Pancreas (tissue), 10 donors: ENCODE data around the gene TFIP11. TPM values are rescaled to one million over a fixed set of nuclear protein-coding genes. Genes with fewer than 3 reads are reported as not detected.

Experiments used
- ATAC-seq, 4 donors: fragments of 200-7000 bp; cut with Tn5 transposase; one replicate each; pipeline versions ENCODE4 v1.8.0 to v1.9.1; 2020; ENCODE audit warnings: mild to moderate bottlenecking in 4 of 4, moderate library complexity in 4 of 4
- DNase-seq, 6 donors: peaks; one replicate each; pipeline ENCODE4 v3.0.0-alpha.2; 2020
- FAIRE-seq: peaks from 2 replicates; lab custom pipeline; 2012; peaks lifted over from hg19 to GRCh38; lab: Jason Lieb, UNC
- H3K27ac ChIP-seq, 4 donors: fragments of 200-600 bp; sonication (generic); 1 replicate in 3 of 4; 2 replicates in 1 of 4; pipeline versions ENCODE4 v1.5.0 to v1.8.0; 2020
- H3K27me3 ChIP-seq, 4 donors: fragments of 200-600 bp; one replicate each; pipeline ENCODE4 v1.8.0; 2021
- H3K36me3 ChIP-seq, 3 donors: fragments of 200-600 bp; sonication (generic) in 1 of 3; one replicate each; pipeline versions ENCODE4 v1.5.0 to v1.8.0; 2020 to 2021
- H3K4me1 ChIP-seq, 3 donors: fragments of 200-600 bp; one replicate each; pipeline ENCODE4 v1.8.0; 2021
- H3K4me3 ChIP-seq, 4 donors: fragments of 200-600 bp; sonication (generic) in 2 of 4; one replicate each; pipeline versions ENCODE4 v1.5.0 to v1.8.0; 2020 to 2021
- H3K9me3 ChIP-seq, 4 donors: fragments of 200-600 bp; one replicate each; pipeline ENCODE4 v1.8.0; 2021
- CTCF ChIP-seq, 4 donors: fragments of 200-600 bp; sonication (generic) in 3 of 4; IDR thresholded peaks; one replicate each; pipeline versions ENCODE4 v1.5.0 to v1.8.0; 2021; ENCODE audit warnings: antibody characterized with exemption in 4 of 4
- WGBS, 2 donors: extraction: QIAGEN DNeasy Blood & Tissue Kit; methylation state at CpG; one replicate each; pipeline ENCODE4 v1.1.7; 2013; 5-methylcytosine and 5-hydroxymethylcytosine counted together
- intact Hi-C, 3 donors: fragments of 100-400 bp; cut with DNase I; formaldehyde crosslinking; loops; one replicate each; pipeline versions ENCODE4 v1.11.1 to v1.14.2; 2022
- polyA plus RNA-seq, 2 donors: library from polyadenylated mRNA; stranded (reverse); fragments of 200-250 nt; gene quantifications; one replicate each; pipeline ENCODE4 v1.2.3, GENCODE V29; 2013
- total RNA-seq, 6 donors: library from RNA; stranded (reverse); fragmentation: NEBNext Ultra II Directional in 4 of 6; extraction: Animal tissue kit (Norgen Biotek cat#: 25700) in 4 of 6; gene quantifications; one replicate each; pipeline versions ENCODE4 v1.2.1 to v1.2.4, GENCODE V29; 2021 to 2023
- donor health status: healthy with polysubstance abuse.
- donor health status: DM: no; HTN: no; CAD: no; lungs with moderate emphysema.
- donor health status: DM: no; HTN: no; CAD: no.
- donor health status: control.
- donor health status: control.
- donor health status: Bipolar disorder and iron deficiency.
- donor health status: DM: yes; HTN: yes; CAD: no.
- donor health status: DM: no; HTN: no; CAD: no.
- donor health status: DM: no; HTN: no; CAD: no.
- donor health status: DM: yes; HTN: yes; CAD: no.

The TFIP11 gene
- total and polyA plus RNA-seq, 8 donors = 11.0 to 26.7 (median 17.6) TPM

GRCh38 chr22:26502688-26503561, 9.3 kb downstream of the TFIP11 start:
- peaks cover 6 to 96% (median 65%) of the 10 kb centered on the region in 3 donors for H3K36me3 ChIP-seq
- DNase-seq (no peak), ATAC-seq (peak in 3 of 4 donors; percentile 55 to 79 (median 72)), FAIRE-seq (no peak)
- H3K4me1 ChIP-seq = no peaks in the 10 kb centered on the region
- WGBS, 2 donors = 48 to 51% methylated on average over 3 of the region's 3 CpGs
- H3K4me3 ChIP-seq = no peak overlapping the region
- intact Hi-C loops = no loop called here
- H3K27me3 ChIP-seq = no peaks in the 10 kb centered on the region
- no peaks in the 10 kb centered on the region for H3K9me3 ChIP-seq
- TF ChIP-seq CTCF (IDR thresholded peaks at IDR 0.05) = no peak
- no peak overlapping the region for H3K27ac ChIP-seq

- Histone ChIP-seq H3K4me3 (no peak overlapping the region), H3K27ac (no peak overlapping the region), H3K36me3 (peaks cover 6 to 93% (median 65%) of the 10 kb centered on the region in 3 donors), H3K27me3 (no peaks in the 10 kb centered on the region), H3K4me1 (no peaks in the 10 kb centered on the region), H3K9me3 (no peaks in the 10 kb centered on the region)
- no peak for FAIRE-seq
- no peak for TF ChIP-seq CTCF (IDR thresholded peaks at IDR 0.05)
- DNase-seq = no peak
- 84% methylated on average over 2 of the region's 2 CpGs for WGBS, 2 donors
- intact Hi-C loops = no loop called here
- ATAC-seq = no peak
Observed at GRCh38 chr22:26501996-26502395, 10.3 kb downstream of the TFIP11 start.

GRCh38 chr22:26499188-26499703, 13.0 kb downstream of the TFIP11 start:
- DNase-seq = no peak
- intact Hi-C loops = no loop called here
- FAIRE-seq = no peak
- no peak overlapping the region for H3K27ac ChIP-seq
- no peak overlapping the region for H3K4me3 ChIP-seq
- TF ChIP-seq CTCF (IDR thresholded peaks at IDR 0.05) = no peak
- H3K9me3 ChIP-seq = no peaks in the 10 kb centered on the region
- H3K36me3 ChIP-seq = peaks cover 0 to 87% (median 57%) of the 10 kb centered on the region in 3 donors
- no peaks in the 10 kb centered on the region for H3K27me3 ChIP-seq
- no peaks in the 10 kb centered on the region for H3K4me1 ChIP-seq
- no peak for ATAC-seq
- WGBS, 2 donors = 86 to 89% methylated on average over 25 of the region's 25 CpGs

- intact Hi-C loops = no loop called here
- ATAC-seq (no peak), FAIRE-seq (no peak), DNase-seq (no peak)
- TF ChIP-seq CTCF (IDR thresholded peaks at IDR 0.05) = no peak
- no peaks in the 10 kb centered on the region for H3K9me3 ChIP-seq
- 73 to 78% methylated on average over 4 of the region's 4 CpGs for WGBS, 2 donors
- no peak overlapping the region for H3K4me3 ChIP-seq
- peaks cover 0 to 86% (median 49%) of the 10 kb centered on the region in 3 donors for H3K36me3 ChIP-seq
- no peaks in the 10 kb centered on the region for H3K27me3 ChIP-seq
- H3K4me1 ChIP-seq = peaks cover 0 to 7% (median 2%) of the 10 kb centered on the region in 3 donors
- H3K27ac ChIP-seq = no peak overlapping the region
Observed at GRCh38 chr22:26496456-26496855, 15.8 kb downstream of the TFIP11 start.

- Histone ChIP-seq H3K36me3 (peaks cover 0 to 83% (median 42%) of the 10 kb centered on the region in 3 donors), H3K27ac (no peak overlapping the region), H3K4me1 (peaks cover 0 to 7% (median 2%) of the 10 kb centered on the region in 3 donors), H3K9me3 (no peaks in the 10 kb centered on the region), H3K4me3 (no peak overlapping the region), H3K27me3 (no peaks in the 10 kb centered on the region)
- intact Hi-C loops = no loop called here
- ATAC-seq (no peak), DNase-seq (no peak), FAIRE-seq (no peak)
- no peak for TF ChIP-seq CTCF (IDR thresholded peaks at IDR 0.05)
Observed at GRCh38 chr22:26494506-26494905, 17.8 kb downstream of the TFIP11 start.
